ENCODE data around the gene PDK4.

DNA sequence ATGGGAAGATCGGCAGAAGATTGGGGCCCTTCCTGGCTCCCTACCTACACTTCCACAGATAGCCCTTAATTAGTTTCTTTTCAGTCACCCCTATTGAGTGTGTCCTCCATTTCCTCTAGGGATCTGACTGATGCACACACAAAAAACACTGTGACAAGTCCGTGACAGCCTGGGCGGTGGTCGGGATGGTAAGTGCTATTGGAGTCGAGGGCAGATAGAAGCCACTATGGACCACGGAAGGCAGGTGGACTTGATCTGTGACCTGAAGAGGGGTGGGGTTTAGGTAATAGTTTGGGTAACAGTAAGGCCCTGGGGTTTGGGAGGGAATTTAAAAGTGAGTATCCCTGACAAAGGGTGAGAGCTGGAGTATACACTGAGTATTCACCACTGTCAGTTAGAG lies 53.0 kb downstream of the PDK4 start:
- TF ChIP-seq ZZZ3 (CRISPR knock-in tag; IDR thresholded peaks at IDR 0.05; ENCODE audit: borderline replicate concordance) (no peak), ZBTB33 (CRISPR knock-in tag; IDR thresholded peaks at IDR 0.05) (no peak), ZNF704 (CRISPR knock-in tag; IDR thresholded peaks at IDR 0.05; ENCODE audit: borderline replicate concordance) (no peak)
